ENCODE data around the gene SLC35E2B. TPM values are rescaled to one million over a fixed set of nuclear protein-coding genes. Genes with fewer than 3 reads are reported as not detected.
A peak's percentile ranks its signal among the peaks of the same experiment; 100 is the strongest.

SLC35E2B gene
- polyA plus RNA-seq, 1 donor from 2014 or later = 93.2 TPM

GRCh38 chr1:1617925-1618324, 74.7 kb downstream of the SLC35E2B start:
- peak overlapping the region; percentile 100 for H3K4me3 ChIP-seq (ENCODE audit: low read length)
- no peaks in the 10 kb centered on the region for H3K9me3 ChIP-seq (ENCODE audit: low read length)
- no peaks in the 10 kb centered on the region for H3K9me2 ChIP-seq (ENCODE audit: insufficient read depth, low read length)
- no peak for TF ChIP-seq RAD21 (conservative IDR thresholded peaks at IDR 0.05)
- H3K27ac ChIP-seq (ENCODE audit: low read length) = no peak overlapping the region
- H3K27me3 ChIP-seq (ENCODE audit: insufficient read depth, low read depth, low read length) = no peaks in the 10 kb centered on the region
- peaks cover 13% of the 10 kb centered on the region for H3K79me2 ChIP-seq (replicated peaks; ENCODE audit: insufficient read depth, low read length)
- H4K20me1 ChIP-seq (ENCODE audit: insufficient read depth) = no peaks in the 10 kb centered on the region
- no peak overlapping the region for H2AFZ ChIP-seq (ENCODE audit: low read depth, low read length)
- H3K4me2 ChIP-seq (ENCODE audit: low read length) = no peak overlapping the region
- no peaks in the 10 kb centered on the region for H3K36me3 ChIP-seq (ENCODE audit: insufficient read depth, low read length)
- H3K9ac ChIP-seq (ENCODE audit: low read length) = no peak overlapping the region
- H3F3A ChIP-seq (ENCODE audit: insufficient read depth, low read length, poor library complexity, severe bottlenecking) = no peaks in the 10 kb centered on the region

DNA sequence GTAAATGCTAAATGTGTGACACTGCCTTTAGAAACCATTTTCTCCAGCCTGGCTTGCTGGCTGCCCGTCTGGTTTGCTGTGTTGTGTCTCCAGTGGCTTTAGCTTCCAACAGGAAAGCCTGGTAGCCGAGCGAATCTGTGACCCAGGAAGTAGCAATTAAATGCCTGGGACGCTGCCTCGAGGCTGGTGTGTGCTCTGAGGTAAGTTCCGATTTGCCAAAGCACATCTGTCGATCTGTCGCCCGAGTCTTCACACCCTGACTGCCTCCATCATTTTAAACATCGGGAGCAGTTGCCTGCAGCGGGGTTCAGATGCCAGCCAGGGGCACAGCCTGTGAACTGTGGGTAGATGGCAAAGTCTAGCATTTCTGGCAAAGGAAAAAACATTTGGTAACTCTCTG, 75.1 kb downstream of the SLC35E2B start:
- no peak overlapping the region for H2AFZ ChIP-seq (ENCODE audit: low read depth, low read length)
- H3F3A ChIP-seq (ENCODE audit: insufficient read depth, low read length, poor library complexity, severe bottlenecking) = no peaks in the 10 kb centered on the region
- H3K36me3 ChIP-seq (ENCODE audit: insufficient read depth, low read length) = no peaks in the 10 kb centered on the region
- no peaks in the 10 kb centered on the region for H4K20me1 ChIP-seq (ENCODE audit: insufficient read depth)
- peak overlapping the region; percentile 100 for H3K4me3 ChIP-seq (ENCODE audit: low read length)
- H3K79me2 ChIP-seq (replicated peaks; ENCODE audit: insufficient read depth, low read length) = peaks cover 13% of the 10 kb centered on the region
- TF ChIP-seq SMC3 (conservative IDR thresholded peaks at IDR 0.05; ENCODE audit: poor library complexity) (no peak), CTCF (IDR thresholded peaks at IDR 0.05; ENCODE audit: poor library complexity, severe bottlenecking) (no peak), EZH2 (IDR thresholded peaks at IDR 0.05; ENCODE audit: borderline replicate concordance, insufficient read depth, low read length, poor library complexity, severe bottlenecking) (no peak), MXI1 (conservative IDR thresholded peaks at IDR 0.05; ENCODE audit: poor library complexity, severe bottlenecking) (no peak), TAF1 (IDR thresholded peaks at IDR 0.05; ENCODE audit: low read depth) (no peak), RAD21 (conservative IDR thresholded peaks at IDR 0.05) (no peak), EP300 (conservative IDR thresholded peaks at IDR 0.05; ENCODE audit: poor library complexity, severe bottlenecking) (no peak), POLR2AphosphoS5 (IDR thresholded peaks at IDR 0.05) (no peak)
- TF ChIP-seq, protein P1, sequence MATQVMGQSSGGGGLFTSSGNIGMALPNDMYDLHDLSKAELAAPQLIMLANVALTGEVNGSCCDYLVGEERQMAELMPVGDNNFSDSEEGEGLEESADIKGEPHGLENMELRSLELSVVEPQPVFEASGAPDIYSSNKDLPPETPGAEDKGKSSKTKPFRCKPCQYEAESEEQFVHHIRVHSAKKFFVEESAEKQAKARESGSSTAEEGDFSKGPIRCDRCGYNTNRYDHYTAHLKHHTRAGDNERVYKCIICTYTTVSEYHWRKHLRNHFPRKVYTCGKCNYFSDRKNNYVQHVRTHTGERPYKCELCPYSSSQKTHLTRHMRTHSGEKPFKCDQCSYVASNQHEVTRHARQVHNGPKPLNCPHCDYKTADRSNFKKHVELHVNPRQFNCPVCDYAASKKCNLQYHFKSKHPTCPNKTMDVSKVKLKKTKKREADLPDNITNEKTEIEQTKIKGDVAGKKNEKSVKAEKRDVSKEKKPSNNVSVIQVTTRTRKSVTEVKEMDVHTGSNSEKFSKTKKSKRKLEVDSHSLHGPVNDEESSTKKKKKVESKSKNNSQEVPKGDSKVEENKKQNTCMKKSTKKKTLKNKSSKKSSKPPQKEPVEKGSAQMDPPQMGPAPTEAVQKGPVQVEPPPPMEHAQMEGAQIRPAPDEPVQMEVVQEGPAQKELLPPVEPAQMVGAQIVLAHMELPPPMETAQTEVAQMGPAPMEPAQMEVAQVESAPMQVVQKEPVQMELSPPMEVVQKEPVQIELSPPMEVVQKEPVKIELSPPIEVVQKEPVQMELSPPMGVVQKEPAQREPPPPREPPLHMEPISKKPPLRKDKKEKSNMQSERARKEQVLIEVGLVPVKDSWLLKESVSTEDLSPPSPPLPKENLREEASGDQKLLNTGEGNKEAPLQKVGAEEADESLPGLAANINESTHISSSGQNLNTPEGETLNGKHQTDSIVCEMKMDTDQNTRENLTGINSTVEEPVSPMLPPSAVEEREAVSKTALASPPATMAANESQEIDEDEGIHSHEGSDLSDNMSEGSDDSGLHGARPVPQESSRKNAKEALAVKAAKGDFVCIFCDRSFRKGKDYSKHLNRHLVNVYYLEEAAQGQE (IDR thresholded peaks at IDR 0.05; ENCODE audit: borderline replicate concordance) = no peak
- no peak overlapping the region for H3K27ac ChIP-seq (ENCODE audit: low read length)
- no peaks in the 10 kb centered on the region for H3K9me3 ChIP-seq (ENCODE audit: low read length)
- H3K27me3 ChIP-seq (ENCODE audit: insufficient read depth, low read depth, low read length) = no peaks in the 10 kb centered on the region
- H3K9ac ChIP-seq (ENCODE audit: low read length) = no peak overlapping the region
- H3K9me2 ChIP-seq (ENCODE audit: insufficient read depth, low read length) = no peaks in the 10 kb centered on the region
- no peak overlapping the region for H3K4me2 ChIP-seq (ENCODE audit: low read length)

DNA sequence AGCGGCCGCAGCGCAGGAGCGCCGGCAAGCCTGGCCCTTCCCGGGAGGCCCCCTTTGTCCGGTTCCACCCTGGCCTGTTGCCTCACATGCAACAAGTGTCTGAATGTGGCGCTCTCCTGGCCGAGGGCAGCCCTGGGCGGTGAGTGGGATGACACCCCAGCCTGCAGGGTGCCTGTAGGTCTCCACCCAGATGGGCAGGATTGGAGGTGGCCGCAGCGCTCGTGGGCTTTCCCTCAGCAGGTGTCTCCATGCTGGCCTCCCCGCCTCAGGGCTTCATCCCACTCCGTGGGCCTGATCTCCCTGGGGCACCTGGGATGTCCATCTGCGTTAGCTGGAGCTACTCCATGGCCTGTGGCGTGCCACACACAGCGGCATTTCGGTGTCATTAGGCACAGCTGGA, 75.8 kb downstream of the SLC35E2B start:
- Histone ChIP-seq H3K4me2 (ENCODE audit: low read length) (peak overlapping the region; percentile 94), H3K9ac (ENCODE audit: low read length) (peak overlapping the region; percentile 99), H3K4me3 (ENCODE audit: low read length) (peak overlapping the region; percentile 100), H2AFZ (ENCODE audit: low read depth, low read length) (no peak overlapping the region), H3K36me3 (ENCODE audit: insufficient read depth, low read length) (no peaks in the 10 kb centered on the region), H3K9me3 (ENCODE audit: low read length) (no peaks in the 10 kb centered on the region), H3K9me2 (ENCODE audit: insufficient read depth, low read length) (no peaks in the 10 kb centered on the region), H3F3A (ENCODE audit: insufficient read depth, low read length, poor library complexity, severe bottlenecking) (no peaks in the 10 kb centered on the region), H3K79me2 (replicated peaks; ENCODE audit: insufficient read depth, low read length) (peaks cover 13% of the 10 kb centered on the region), H3K27ac (ENCODE audit: low read length) (no peak overlapping the region), H4K20me1 (ENCODE audit: insufficient read depth) (no peaks in the 10 kb centered on the region), H3K27me3 (ENCODE audit: insufficient read depth, low read depth, low read length) (no peaks in the 10 kb centered on the region)
- TF ChIP-seq TAF1 (IDR thresholded peaks at IDR 0.05; ENCODE audit: low read depth) (no peak), EP300 (conservative IDR thresholded peaks at IDR 0.05; ENCODE audit: poor library complexity, severe bottlenecking) (no peak), MXI1 (conservative IDR thresholded peaks at IDR 0.05; ENCODE audit: poor library complexity, severe bottlenecking) (no peak), SMC3 (conservative IDR thresholded peaks at IDR 0.05; ENCODE audit: poor library complexity) (no peak), POLR2AphosphoS5 (IDR thresholded peaks at IDR 0.05) (no peak), EZH2 (IDR thresholded peaks at IDR 0.05; ENCODE audit: borderline replicate concordance, insufficient read depth, low read length, poor library complexity, severe bottlenecking) (no peak), RAD21 (conservative IDR thresholded peaks at IDR 0.05) (no peak), CTCF (IDR thresholded peaks at IDR 0.05; ENCODE audit: poor library complexity, severe bottlenecking) (no peak)
- TF ChIP-seq, protein P1 (IDR thresholded peaks at IDR 0.05; ENCODE audit: borderline replicate concordance) = no peak
